GM23248 (cell line): ENCODE results near the gene GAD2. TPM values are rescaled to one million over a fixed set of nuclear protein-coding genes. Genes with fewer than 3 reads are reported as not detected.

Source experiments
- DNase-seq: peaks from one replicate; pipeline ENCODE4 v3.0.0-alpha.2; 2015
- H2AFZ ChIP-seq: fragments of 200-600 bp; sonication (generic); 2 replicates; pipeline ENCODE4 v1.6.1; 2016; ENCODE audit warnings: antibody characterized with exemption
- H3F3A ChIP-seq: fragments of 200-600 bp; sonication (generic); 2 replicates; pipeline ENCODE4 v1.6.1; 2016; ENCODE audit warnings: mild to moderate bottlenecking, antibody characterized with exemption, mixed run types; ENCODE audit not compliant: insufficient read depth
- H3K27ac ChIP-seq: fragments of 200-600 bp; sonication (generic); 2 replicates; pipeline ENCODE4 v1.5.1; 2016; ENCODE audit warnings: mild to moderate bottlenecking
- H3K27me3 ChIP-seq: fragments of 200-600 bp; sonication (generic); replicated peaks from 2 replicates; pipeline ENCODE4 v1.6.1; 2016; ENCODE audit warnings: mild to moderate bottlenecking; ENCODE audit not compliant: insufficient read depth
- H3K36me3 ChIP-seq: fragments of 200-600 bp; sonication (generic); 2 replicates; pipeline ENCODE4 v1.6.1; 2016; ENCODE audit warnings: low read depth, mild to moderate bottlenecking
- H3K4me1 ChIP-seq: fragments of 200-600 bp; sonication (generic); 2 replicates; pipeline ENCODE4 v1.6.1; 2016; ENCODE audit warnings: mild to moderate bottlenecking; ENCODE audit not compliant: insufficient read depth
- H3K4me2 ChIP-seq: fragments of 200-600 bp; sonication (generic); one replicate; pipeline ENCODE4 v1.6.1; 2016; ENCODE audit warnings: mild to moderate bottlenecking; ENCODE audit not compliant: unreplicated experiment
- H3K4me3 ChIP-seq: fragments of 200-600 bp; sonication (generic); 2 replicates; pipeline ENCODE4 v1.5.1; 2016; ENCODE audit warnings: mild to moderate bottlenecking
- H3K79me2 ChIP-seq: fragments of 200-600 bp; sonication (generic); 2 replicates; pipeline ENCODE4 v1.6.1; 2016; ENCODE audit warnings: mild to moderate bottlenecking; ENCODE audit not compliant: insufficient read depth
- H3K9ac ChIP-seq: fragments of 200-600 bp; sonication (generic); 2 replicates; pipeline ENCODE4 v1.6.1; 2016; ENCODE audit warnings: mild to moderate bottlenecking
- H3K9me2 ChIP-seq: fragments of 200-600 bp; sonication (generic); 2 replicates; pipeline ENCODE4 v1.6.1; 2016; ENCODE audit warnings: mixed run types, mild to moderate bottlenecking, moderate library complexity; ENCODE audit not compliant: insufficient read depth
- H3K9me3 ChIP-seq: fragments of 200-600 bp; sonication (generic); one replicate; pipeline ENCODE4 v1.6.1; 2017; ENCODE audit warnings: low read depth
- H4K20me1 ChIP-seq: fragments of 200-600 bp; sonication (generic); 2 replicates; pipeline ENCODE4 v1.6.0; 2016; ENCODE audit not compliant: insufficient read depth
- EZH2 ChIP-seq: fragments of 200-600 bp; sonication (generic); IDR thresholded peaks from 2 replicates; pipeline ENCODE4 v1.6.1; 2018; ENCODE audit warnings: antibody characterized with exemption, mild to moderate bottlenecking; ENCODE audit not compliant: insufficient read depth, poor library complexity, severe bottlenecking
- EZH2phosphoT487 ChIP-seq: fragments of 200-600 bp; sonication (generic); IDR thresholded peaks from 2 replicates; pipeline ENCODE4 v1.6.1; 2018; ENCODE audit warnings: antibody characterized with exemption, moderate library complexity, mild to moderate bottlenecking, low read depth; ENCODE audit not compliant: insufficient read depth
- WGBS, 2 experiments: methylation state at CpG; one replicate each; pipeline ENCODE4 v1.1.6; 2015 to 2017; ENCODE audit warnings: low lambda C conversion rate in 2 of 2, low coverage in 1 of 2; ENCODE audit errors: missing lambda C conversion rate in 2 of 2; 5-methylcytosine and 5-hydroxymethylcytosine counted together
- in situ Hi-C: fragments of 300-500 bp; cut with MboI; formaldehyde crosslinking; loops from 2 replicates; pipeline ENCODE4 v1.15.0; 2020
- polyA plus RNA-seq: library from polyadenylated mRNA; unstranded; fragments of >200 nt; fragmentation: Nextera tagmentation; extraction: Ambion mirVana; gene quantifications from 2 replicates; pipeline ENCODE4 v1.2.1, GENCODE V29; 2016
- total RNA-seq: library from RNA; depleted of rRNA; stranded (reverse); fragments of >200 nt; shearing (Covaris generic); gene quantifications from 2 replicates; pipeline ENCODE4 v1.2.3, GENCODE V29; 2014

GAD2 gene
- total and polyA plus RNA-seq, 2 experiments from 2014 or later, result not detected

DNA sequence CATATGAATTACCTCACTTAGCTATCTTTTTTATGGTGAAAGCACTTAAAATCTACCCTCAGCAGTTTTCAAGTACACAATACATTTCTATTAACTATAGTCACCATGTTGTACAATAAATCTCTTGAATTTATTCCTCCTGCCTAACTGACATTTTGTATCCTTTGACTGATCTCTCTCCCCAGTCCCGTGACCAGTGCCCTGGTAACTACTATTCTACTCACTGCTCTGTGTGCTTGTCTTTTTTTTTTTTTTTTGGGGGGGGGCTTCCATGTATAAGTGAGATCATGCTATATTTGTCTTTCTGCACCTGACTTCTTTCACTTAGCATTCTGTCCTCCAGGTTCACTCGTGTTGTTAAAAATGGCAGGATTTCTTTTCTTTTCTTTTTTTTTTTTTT is 11.4 kb upstream of the GAD2 start:
- H3F3A ChIP-seq, result no peaks in the 10 kb centered on the region
- H4K20me1 ChIP-seq, result no peaks in the 10 kb centered on the region
- no peak overlapping the region for H3K4me3 ChIP-seq
- H3K9me3 ChIP-seq, result no peaks in the 10 kb centered on the region
- no peaks in the 10 kb centered on the region for H3K36me3 ChIP-seq
- no peak overlapping the region for H3K27ac ChIP-seq
- no peaks in the 10 kb centered on the region for H3K9me2 ChIP-seq
- H3K79me2 ChIP-seq, result no peaks in the 10 kb centered on the region
- no peak overlapping the region for H2AFZ ChIP-seq
- no peak for TF ChIP-seq EZH2
- TF ChIP-seq EZH2phosphoT487, result no peak
- H3K27me3 ChIP-seq, result no peaks in the 10 kb centered on the region; the same call in none of the 2 replicates
- in situ Hi-C loops, result no loop called here
- H3K9ac ChIP-seq, result no peak overlapping the region
- no peak for DNase-seq
- no peak overlapping the region for H3K4me2 ChIP-seq
- WGBS, 2 experiments, result 11% methylated on average over 1 to 2 of the region's 2 CpGs
- H3K4me1 ChIP-seq, result no peaks in the 10 kb centered on the region

DNA sequence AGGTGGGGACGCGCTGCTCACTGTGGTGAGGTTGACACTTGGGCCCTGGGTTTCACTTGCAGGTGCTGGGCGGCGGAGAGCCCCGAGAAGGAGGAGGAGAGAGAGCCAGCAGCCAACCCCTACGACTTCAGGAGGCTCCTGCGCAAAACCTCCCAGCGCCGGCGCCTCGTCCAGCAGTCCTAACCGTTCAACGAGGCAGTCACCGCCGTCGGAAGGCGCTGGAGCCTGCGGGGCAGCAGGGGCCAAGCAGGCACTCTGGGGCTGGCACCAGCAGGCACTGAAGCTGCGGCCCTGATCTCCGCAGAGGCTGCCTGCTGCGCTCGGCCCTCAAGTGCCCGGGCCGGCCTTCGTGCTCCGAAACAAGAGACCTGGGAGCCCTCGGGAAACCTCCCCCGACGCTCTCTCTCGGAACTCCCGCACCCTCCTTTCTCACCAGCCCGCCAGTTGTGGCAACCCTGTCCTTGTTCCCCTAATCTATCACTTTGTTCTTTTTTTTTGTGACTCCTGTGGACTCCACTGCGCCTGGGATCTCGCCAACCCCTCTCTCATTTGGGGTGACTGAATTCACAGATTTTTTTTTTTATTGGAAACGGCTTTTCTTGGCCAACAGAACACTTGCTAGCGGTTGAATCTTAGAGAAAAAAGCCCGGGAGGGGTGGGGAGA is 4.7 kb upstream of the GAD2 start:
- H3K4me3 ChIP-seq, result no peak overlapping the region
- no peaks in the 10 kb centered on the region for H3K9me3 ChIP-seq
- no peak overlapping the region for H3K9ac ChIP-seq
- no peaks in the 10 kb centered on the region for H3F3A ChIP-seq
- H3K4me1 ChIP-seq, result no peaks in the 10 kb centered on the region
- H3K9me2 ChIP-seq, result no peaks in the 10 kb centered on the region
- H4K20me1 ChIP-seq, result no peaks in the 10 kb centered on the region
- in situ Hi-C loops, result no loop called here
- no peaks in the 10 kb centered on the region for H3K36me3 ChIP-seq
- H2AFZ ChIP-seq, result no peak overlapping the region
- H3K79me2 ChIP-seq, result no peaks in the 10 kb centered on the region
- H3K27ac ChIP-seq, result no peak overlapping the region
- H3K27me3 ChIP-seq, result peaks cover 56% of the 10 kb centered on the region
- 2 to 3% methylated on average over 31 to 37 of the region's 37 CpGs for WGBS, 2 experiments
- TF ChIP-seq EZH2phosphoT487, result no peak
- DNase-seq, result no peak
- H3K4me2 ChIP-seq, result no peak overlapping the region

- Histone ChIP-seq H3F3A (no peaks in the 10 kb centered on the region), H3K4me1 (no peaks in the 10 kb centered on the region), H3K27ac (no peak overlapping the region), H3K36me3 (no peaks in the 10 kb centered on the region), H2AFZ (no peak overlapping the region), H3K4me3 (no peak overlapping the region), H3K4me2 (no peak overlapping the region), H4K20me1 (no peaks in the 10 kb centered on the region), H3K79me2 (no peaks in the 10 kb centered on the region), H3K9ac (no peak overlapping the region), H3K9me2 (no peaks in the 10 kb centered on the region), H3K27me3 (peaks cover 62% of the 10 kb centered on the region), H3K9me3 (no peaks in the 10 kb centered on the region)
- TF ChIP-seq EZH2, result no peak
- in situ Hi-C loops, result no loop called here
- WGBS, 2 experiments, result 4 to 5% methylated on average over 11 to 12 of the region's 12 CpGs
- no peak for DNase-seq
Observed at GRCh38 chr10:26212511-26212910, 4.1 kb upstream of the GAD2 start.

DNA sequence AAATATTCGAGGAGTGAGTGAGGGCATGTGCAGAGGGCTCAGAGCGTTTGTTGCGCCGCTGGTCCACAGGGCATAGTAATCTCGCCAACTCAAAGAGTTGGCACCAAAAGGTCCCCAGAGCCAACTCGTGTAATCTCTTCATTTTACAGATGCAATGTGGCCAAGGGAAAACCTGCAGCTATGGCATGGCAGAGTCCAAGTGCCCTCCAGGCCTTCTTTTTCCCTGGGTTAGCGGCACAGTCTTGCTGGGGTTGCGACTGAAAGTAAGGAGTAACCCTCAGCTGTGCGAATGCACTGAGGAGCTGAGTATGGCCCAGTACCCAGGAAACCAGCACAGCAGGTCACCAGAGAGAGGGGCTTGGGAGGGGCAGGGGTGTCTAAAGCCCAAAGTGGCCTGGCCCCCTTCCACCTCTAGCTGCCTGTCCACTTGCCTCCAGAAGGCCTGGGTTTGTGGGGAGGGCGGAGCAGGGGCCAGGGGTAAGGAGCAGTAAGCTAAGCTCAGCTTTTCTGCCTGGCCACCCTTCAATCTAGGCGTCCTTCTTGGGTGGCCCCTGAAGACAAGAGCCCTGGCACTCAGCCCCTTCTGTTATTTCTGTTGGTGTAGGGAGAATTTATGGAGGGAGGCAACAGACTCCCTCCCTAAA is 3.3 kb upstream of the GAD2 start:
- peaks cover 70% of the 10 kb centered on the region for H3K27me3 ChIP-seq
- no peaks in the 10 kb centered on the region for H3K9me2 ChIP-seq
- no peak for TF ChIP-seq EZH2
- TF ChIP-seq EZH2phosphoT487, result no peak
- H3K36me3 ChIP-seq, result no peaks in the 10 kb centered on the region
- H3K4me1 ChIP-seq, result no peaks in the 10 kb centered on the region
- no peak overlapping the region for H2AFZ ChIP-seq
- DNase-seq, result no peak
- H3F3A ChIP-seq, result no peaks in the 10 kb centered on the region
- no peak overlapping the region for H3K4me3 ChIP-seq
- H4K20me1 ChIP-seq, result no peaks in the 10 kb centered on the region
- no peak overlapping the region for H3K27ac ChIP-seq
- in situ Hi-C loops, result no loop called here
- no peaks in the 10 kb centered on the region for H3K79me2 ChIP-seq
- H3K4me2 ChIP-seq, result no peak overlapping the region
- WGBS, 2 experiments, result 21 to 27% methylated on average over 10 to 11 of the region's 11 CpGs
- no peaks in the 10 kb centered on the region for H3K9me3 ChIP-seq
- no peak overlapping the region for H3K9ac ChIP-seq
